GM21367 (cell line): ENCODE measurements around the gene EYA4.

Source experiments
- ATAC-seq: cut with Tn5 transposase; IDR thresholded peaks from one replicate; pipeline ENCODE4 v1.9.1; 2021; ENCODE audit not compliant: unreplicated experiment

EYA4 gene

DNA sequence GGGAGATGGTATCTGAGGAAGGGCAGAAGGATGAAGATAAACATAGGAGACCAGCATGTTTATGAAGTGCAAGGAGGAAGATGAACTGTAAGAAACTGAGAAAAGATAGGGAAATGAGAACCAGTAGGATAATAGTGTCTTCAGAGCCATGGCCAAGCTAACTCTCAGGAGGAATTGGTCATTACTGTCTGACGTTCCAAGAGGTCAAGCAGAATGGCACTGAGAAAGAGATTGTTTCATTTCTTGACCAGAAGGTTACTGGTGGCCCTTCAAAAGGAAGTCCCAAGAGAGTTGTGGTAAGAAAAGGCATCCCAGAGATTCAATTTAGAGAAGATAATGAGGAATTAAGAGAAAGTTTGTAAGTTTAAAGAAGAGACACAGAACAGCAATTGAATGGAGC, 47.5 kb downstream of the EYA4 start:
- ATAC-seq = no peak

DNA sequence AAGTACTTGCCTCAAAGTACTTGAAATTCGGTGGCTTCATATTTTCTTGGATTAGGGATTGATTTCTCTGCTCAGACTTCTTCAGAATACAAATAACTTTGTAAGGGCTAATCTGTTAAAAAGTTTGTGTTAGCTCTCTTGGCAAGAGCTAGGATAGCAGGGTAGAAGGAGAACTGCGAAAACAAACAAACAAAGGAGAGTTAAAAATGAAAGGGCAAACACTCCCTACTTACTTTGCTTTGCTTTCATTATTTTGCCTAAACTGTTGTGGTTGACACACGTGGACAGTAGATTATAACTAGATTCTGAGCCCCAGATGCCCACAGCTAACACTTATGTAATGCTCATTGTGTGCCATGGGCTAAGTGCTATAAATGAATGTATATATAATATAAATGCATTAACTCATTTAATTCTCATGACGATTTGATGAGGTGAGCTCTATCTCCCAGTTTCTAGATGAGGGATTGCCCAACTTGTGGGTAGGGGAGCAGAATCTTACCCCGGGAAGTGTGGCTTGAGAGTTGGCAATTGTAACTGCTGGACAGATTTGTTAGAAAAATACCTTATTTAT, 48.7 kb downstream of the EYA4 start:
- ATAC-seq = no peak

DNA sequence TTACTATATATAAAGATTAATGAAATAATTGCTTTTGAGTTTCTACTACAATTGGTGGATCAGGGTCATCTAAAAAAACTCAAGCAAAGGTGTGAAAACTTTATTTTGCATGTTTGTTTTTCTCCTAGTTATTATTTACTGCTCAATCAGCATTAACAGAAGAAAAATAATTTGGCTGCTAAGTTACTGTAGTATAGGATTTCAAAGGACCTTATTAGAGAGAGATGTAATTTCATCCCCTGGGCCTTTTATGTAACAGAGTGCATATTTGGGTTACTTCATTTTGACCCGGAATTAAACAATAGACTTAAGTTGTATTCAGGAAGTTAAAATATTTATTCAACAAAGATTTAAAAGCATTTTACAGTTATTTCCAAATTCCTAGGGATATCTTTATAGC, 49.8 kb downstream of the EYA4 start:
- ATAC-seq = no peak

DNA sequence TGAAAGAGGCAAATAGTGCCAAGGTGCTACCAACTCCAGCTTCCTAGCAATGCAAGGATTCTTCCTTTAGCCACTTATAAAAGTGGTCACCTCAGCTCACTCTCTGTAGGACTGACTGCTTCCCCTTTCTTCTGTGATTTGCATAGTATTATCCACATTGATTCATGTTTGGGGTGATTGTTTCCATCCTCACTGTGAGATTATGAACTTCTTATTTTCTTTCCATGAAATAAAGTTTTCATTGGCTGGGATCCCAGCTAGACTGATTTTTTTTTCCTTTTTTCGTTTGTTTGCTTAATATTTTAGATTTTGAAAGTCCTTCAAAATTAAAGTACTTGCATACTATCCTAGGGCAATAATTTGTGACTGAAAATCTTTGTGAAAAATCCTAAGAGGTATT, 50.5 kb downstream of the EYA4 start:
- ATAC-seq = no peak

DNA sequence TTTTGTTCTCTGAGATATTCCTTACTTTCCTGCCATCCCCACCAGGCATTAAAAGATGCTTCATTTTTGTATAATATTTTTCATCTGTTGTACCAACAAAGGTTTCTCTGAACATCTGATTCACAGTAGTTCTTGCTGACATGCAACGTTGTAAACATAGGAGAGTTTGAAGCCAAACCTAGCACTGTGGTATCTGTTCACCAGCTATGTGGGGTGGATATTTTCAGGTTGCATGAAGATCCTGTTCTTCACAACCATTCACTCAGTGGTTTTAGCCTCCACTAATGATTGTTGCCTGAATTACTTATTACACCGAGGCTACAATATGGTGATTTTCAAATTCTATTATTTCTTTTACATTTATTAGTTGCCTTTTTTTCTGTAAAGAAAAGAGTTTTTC, 56.5 kb downstream of the EYA4 start:
- ATAC-seq = no peak

- no peak for ATAC-seq
These were observed 57.2 kb downstream of the EYA4 start for GRCh38 chr6:133298335-133298734.

GRCh38 chr6:133298801-133299200, 57.6 kb downstream of the EYA4 start:
- ATAC-seq = no peak

GRCh38 chr6:133300896-133301295, 59.7 kb downstream of the EYA4 start:
- no peak for ATAC-seq

DNA sequence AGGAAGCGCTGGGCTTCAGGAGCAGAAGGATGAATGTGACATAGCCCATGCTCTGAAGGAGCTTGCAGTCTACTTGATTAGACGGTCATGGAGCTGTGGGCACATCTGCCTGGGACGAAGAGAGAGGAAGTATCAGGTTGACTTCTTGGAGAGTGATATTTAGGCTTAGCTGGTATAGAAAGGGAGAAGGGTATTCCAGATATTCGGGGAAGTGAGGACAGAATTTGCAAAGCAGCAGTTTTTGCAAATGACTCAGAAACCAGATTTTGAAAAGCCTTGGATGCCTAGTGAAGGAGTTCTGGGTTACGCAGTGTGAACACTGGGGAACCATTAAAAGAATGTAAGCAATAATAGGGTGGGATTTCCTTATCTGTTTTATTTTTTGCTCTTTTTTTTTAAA, 60.7 kb downstream of the EYA4 start:
- ATAC-seq = no peak

- ATAC-seq = no peak
These were observed 65.8 kb downstream of the EYA4 start for GRCh38 chr6:133306931-133307330.

GRCh38 chr6:133309579-133309978, 68.4 kb downstream of the EYA4 start:
- ATAC-seq = no peak

- ATAC-seq = no peak
These were observed 70.8 kb downstream of the EYA4 start for GRCh38 chr6:133312006-133312405.

DNA sequence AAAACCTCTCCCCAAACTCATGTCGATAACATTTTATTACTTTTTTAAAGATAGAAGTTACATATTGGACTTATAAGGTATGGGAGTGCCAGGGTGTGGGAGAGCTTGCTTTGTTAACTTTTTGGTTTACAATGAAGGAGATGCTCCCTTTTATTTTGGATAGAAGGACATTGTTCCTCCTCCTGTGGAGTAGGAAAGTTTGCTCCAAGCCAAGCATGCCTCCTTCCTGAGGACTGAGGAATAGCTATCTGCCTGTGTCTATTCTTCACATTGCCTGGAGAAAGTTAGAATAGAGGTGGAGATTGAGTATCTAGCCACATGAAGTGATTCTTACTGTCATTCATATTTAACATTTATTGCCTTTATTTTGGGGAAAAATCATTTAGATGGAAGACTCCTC, 71.9 kb downstream of the EYA4 start:
- no peak for ATAC-seq

- no peak for ATAC-seq
These were observed 73.8 kb downstream of the EYA4 start for GRCh38 chr6:133314947-133315346.

- no peak for ATAC-seq
These were observed 74.7 kb downstream of the EYA4 start for GRCh38 chr6:133315811-133316210.

DNA sequence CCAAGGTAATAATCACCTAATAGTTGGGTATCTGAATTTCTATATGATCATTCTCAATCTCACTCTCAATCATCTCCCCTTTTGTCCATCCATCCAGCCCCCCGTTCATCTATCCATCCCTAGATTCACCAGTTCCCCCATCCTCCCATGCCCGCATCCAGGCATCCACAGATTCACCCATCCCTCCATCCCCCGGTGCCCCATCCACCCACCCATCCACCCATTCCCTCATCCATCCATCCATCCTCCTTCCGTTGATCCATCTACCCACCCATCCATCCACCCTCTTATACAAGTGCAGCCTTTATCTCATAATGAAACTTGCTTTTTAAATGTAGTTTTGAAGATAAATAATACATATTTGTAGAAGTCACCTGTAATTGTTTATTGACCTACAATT, 76.5 kb downstream of the EYA4 start:
- ATAC-seq = no peak

DNA sequence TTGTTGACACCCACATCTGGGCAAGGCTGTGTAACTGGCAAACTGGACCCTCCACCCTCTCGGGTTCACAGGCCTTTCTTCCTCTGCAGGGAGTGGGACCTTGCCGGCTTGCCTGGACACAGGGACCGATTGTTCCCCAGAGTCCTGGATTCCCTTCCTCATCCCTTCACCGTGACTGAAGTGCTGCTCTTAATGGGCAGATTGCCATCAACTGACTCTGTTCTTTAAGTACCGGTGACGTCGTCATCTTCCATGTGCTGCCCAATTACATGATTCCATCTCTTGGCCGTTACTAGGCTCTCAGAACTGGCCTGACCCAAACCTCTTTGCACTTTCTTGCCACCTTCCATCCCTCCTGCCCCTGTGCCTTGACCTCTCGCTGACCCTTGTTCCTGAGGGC, 85.4 kb downstream of the EYA4 start:
- no peak for ATAC-seq

- no peak for ATAC-seq
These were observed 92.7 kb downstream of the EYA4 start for GRCh38 chr6:133333852-133334251.

- ATAC-seq = no peak
These were observed 96.2 kb downstream of the EYA4 start for GRCh38 chr6:133337308-133337707.

DNA sequence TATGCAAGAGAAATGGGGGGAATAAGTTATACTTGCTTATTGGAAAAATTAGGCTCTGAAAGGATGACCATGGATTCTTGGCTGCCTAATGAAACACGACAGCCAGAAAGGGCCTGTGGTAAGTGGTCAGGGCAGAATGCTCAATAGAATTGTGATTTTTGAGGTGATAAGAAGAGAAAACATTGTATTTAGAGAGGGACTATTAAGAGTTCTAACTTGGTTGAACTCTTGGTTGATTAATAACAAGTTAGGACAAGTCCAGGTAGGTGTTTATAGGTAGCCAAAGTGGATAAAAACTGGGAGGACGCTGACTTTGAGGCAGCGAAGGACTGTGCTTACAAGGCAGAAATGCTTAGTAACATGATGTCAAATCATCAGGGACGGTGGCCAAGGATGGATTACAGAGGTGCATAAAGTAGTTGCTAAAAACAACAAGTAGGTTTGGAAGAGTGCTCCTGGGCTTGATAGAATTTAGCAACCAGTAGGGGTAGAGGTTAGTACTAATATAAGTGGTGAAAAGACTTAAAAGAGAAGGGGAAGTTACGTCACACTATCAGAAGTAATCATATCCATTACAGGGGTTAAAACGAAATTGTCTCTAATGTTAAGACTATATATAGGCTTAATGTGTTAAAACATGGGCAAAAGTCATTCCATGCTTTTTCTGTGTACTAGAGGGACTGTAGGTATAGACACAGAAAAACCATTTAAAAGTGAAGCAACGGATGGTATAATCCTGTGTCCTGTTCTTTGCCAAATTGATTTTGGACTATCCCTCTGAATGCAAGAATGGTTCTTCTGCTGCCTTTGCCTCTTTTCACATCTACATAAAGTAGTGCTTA, 98.6 kb downstream of the EYA4 start:
- ATAC-seq = no peak

DNA sequence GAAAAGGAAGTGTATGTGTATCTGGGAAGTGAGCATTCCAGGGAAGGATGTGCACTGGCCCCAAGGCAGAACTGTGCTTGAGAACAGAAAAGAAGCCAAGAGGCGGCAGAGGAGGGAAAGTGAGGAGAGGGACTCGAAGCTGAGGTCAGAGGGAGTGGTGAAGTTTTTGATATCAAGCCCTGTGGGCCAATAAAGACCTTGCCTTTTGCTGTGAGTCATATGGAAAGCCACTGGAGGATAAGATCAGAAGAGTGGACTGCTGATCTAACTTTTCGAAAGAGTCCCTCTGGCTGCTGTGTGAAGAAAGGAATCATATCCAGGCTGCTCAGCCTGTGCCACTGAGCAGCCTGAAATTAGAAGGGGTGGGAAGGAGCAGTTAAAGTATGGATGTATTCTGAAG, 99.4 kb downstream of the EYA4 start:
- no peak for ATAC-seq

- no peak for ATAC-seq
These were observed 100.5 kb downstream of the EYA4 start for GRCh38 chr6:133341607-133342158.

DNA sequence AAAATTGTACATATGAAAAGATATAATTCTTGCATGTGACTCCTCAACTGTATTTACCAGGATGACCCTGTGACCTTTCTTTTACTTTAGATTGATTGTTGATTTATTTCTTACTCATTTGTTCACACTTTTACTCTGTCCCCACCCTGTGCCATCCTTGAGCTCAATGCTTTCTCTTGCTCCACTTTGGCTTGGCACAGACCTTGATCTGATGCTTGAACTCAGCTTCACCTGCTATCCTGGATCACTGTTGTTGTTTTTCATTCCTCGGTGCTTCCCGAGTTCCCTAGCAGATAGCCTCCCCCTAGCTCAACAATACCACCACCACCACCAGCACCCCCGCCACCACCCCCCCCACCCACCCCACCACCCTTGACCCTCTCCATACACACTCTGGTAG, 102.1 kb downstream of the EYA4 start:
- no peak for ATAC-seq
